ENCODE data around the gene HOXC6. TPM values are rescaled to one million over a fixed set of nuclear protein-coding genes. Genes with fewer than 3 reads are reported as not detected.

Gene HOXC6
- total and polyA plus RNA-seq, 10 of the 15 experiments (the other 5 are each of a cell fraction or from before 2014, with no cell fraction given), result 0.02 to 0.55 (median 0.45) TPM; not detected in 4

DNA sequence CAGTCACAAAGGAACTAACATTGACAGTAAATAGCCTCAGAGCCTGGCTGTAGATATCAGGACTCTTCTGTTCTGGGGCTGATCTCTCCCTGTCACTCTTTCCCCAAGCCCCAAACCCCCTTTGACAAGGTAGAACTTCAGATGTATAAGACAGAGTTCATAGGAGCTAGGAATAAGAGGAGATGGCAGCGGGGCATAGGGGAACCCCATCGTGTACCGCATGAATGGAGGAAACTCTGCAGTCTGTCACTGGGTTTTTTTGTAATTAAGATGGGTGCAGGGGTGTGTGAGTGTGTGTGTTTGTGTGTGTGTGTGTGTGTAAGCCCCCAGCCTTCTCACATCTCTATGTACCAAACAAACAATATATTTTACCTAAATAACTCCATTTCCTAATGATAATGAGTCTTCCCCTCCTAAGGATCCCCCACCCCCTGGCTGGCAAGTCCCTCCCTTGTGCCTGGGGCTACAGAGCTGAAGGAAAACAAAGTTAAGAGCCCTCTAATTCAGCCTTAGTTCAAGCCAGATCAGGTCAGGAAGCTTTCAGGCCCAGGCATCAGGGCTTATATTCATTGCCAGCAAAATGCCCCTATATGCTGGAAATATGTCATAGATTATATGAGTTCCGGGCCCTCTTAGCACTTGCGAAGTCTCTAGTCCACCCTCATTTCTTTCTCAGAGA is 16.3 kb downstream of the HOXC6 start:
- POLR2A ChIA-PET, result interaction anchor here (2.3 kb wide), 1 partner anchor 9 kb away, joined by 8 read pairs; the partner anchor contains the start of gene HOXC4
- WGBS (ENCODE audit: insufficient coverage, insufficient replicate concordance, low lambda C conversion rate, missing lambda C conversion rate), result 41% methylated on average over 5 of the region's 5 CpGs
- SMC1A ChIA-PET (ENCODE audit: uncharacterized antibody, unreplicated experiment), result interaction anchor here (1.2 to 1.9 kb wide), 4 partner anchors 9 to 172 kb away, joined by 3 to 5 read pairs (median 4); partner anchors contain the start of gene HOXC4

DNA sequence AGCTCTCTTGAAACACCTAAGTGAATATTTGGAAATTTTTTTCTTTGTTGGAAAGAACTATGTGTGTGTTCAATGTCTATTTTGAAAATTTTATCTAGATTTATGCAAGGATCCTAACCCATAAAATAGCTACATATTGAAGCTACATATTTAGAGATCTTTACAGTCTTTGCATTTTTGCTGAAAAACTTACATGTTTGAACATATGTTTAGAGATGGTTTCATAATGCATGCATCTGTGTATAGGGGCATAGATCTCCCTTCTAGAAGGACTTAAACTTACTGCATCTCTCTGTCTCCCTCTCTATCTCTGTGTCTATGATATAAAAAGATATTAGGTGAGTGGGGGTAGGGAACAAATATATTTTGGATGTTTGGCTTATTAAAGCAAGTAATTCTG is 17.2 kb downstream of the HOXC6 start:
- no peak overlapping the region for H3K4me3 ChIP-seq
- ChIA-PET SMC1A (ENCODE audit: uncharacterized antibody, unreplicated experiment) (interaction anchor here (0.7 to 1.9 kb wide), 5 partner anchors 8 to 171 kb away, joined by 3 to 5 read pairs (median 3); partner anchors contain the start of gene HOXC4), CTCF (interaction anchor here (1.0 to 4.5 kb wide), 6 partner anchors 8 to 156 kb away, joined by 3 to 16 read pairs (median 4); partner anchors contain the start of genes HOXC4 and HOXC5), RAD21 (ENCODE audit: unreplicated experiment) (interaction anchor here (0.8 to 2.3 kb wide), 5 partner anchors 8 to 143 kb away, joined by 3 to 10 read pairs (median 3); partner anchors contain the start of genes HOXC4, HOXC5 and SMUG1), POLR2A (no interaction called here)
- H3K4me2 ChIP-seq (ENCODE audit: control insufficient read depth, insufficient read depth), result no peak overlapping the region
- intact Hi-C loops (cut with micrococcal nuclease; ENCODE audit: unreplicated experiment), result no loop called here
- peaks cover 5 to 6% of the 10 kb centered on the region in 2 experiments; a peak in 3 of 4 replicates for H3K27me3 ChIP-seq (replicated peaks in 1 of 2; ENCODE audit: control insufficient read depth in 2 of 2, insufficient read depth in 2 of 2, low read length in 1 of 2)
- no peaks in the 10 kb centered on the region for H3K36me3 ChIP-seq (ENCODE audit: control insufficient read depth in 2 of 2, insufficient read depth in 2 of 2, low read length in 1 of 2)
- FAIRE-seq (no peak), DNase-seq (ENCODE audit: low read depth, low spot score) (no peak), ATAC-seq (no peak)
- H3K27ac ChIP-seq (ENCODE audit: control insufficient read depth, insufficient read depth), result no peak overlapping the region
- no peaks in the 10 kb centered on the region for H3K9me3 ChIP-seq (replicated peaks; ENCODE audit: control insufficient read depth, insufficient read depth, low read length)
- in situ Hi-C loops (cut with MboI), result no loop called here
- H3K79me2 ChIP-seq (ENCODE audit: control insufficient read depth, insufficient read depth, low read length), result no peaks in the 10 kb centered on the region
- H2AFZ ChIP-seq (ENCODE audit: control insufficient read depth, low read depth, low read length), result no peak overlapping the region
- H4K20me1 ChIP-seq (ENCODE audit: control insufficient read depth, insufficient read depth), result no peaks in the 10 kb centered on the region
- H3K9ac ChIP-seq (ENCODE audit: control insufficient read depth, insufficient read depth, low read length), result no peak overlapping the region
- peaks cover 4% of the 10 kb centered on the region; the same call in 1 of the 2 replicates for H3K4me1 ChIP-seq (ENCODE audit: control insufficient read depth, insufficient read depth, low read length)
- no TSS peak for BruUV-seq (replicated peaks)
- no peak for TF ChIP-seq NRF1 (conservative IDR thresholded peaks at IDR 0.05; ENCODE audit: low read depth, low read length)
- no peak for TF ChIP-seq SREBF1 (IDR thresholded peaks at IDR 0.05; ENCODE audit: low read length)
- no peak for TF ChIP-seq TBL1XR1 (IDR thresholded peaks at IDR 0.05; ENCODE audit: low read depth, low read length)
- no peak for TF ChIP-seq RAD21 (IDR thresholded peaks at IDR 0.05; ENCODE audit: insufficient read depth, low read depth, low read length)
- TF ChIP-seq BCL11A (IDR thresholded peaks at IDR 0.05; ENCODE audit: low read depth, low read length), result no peak
- TF ChIP-seq NR2C2 (IDR thresholded peaks at IDR 0.05; ENCODE audit: borderline replicate concordance, control insufficient read depth, insufficient read length, low read depth), result no peak
- no peak for TF ChIP-seq ETV6 (conservative IDR thresholded peaks at IDR 0.05 in 1 of 2, IDR thresholded peaks at IDR 0.05 in 1 of 2; ENCODE audit: borderline replicate concordance in 1 of 2, low read depth in 1 of 2)
- no peak for TF ChIP-seq KAT2A (conservative IDR thresholded peaks at IDR 0.05; ENCODE audit: control insufficient read depth, low read depth, low read length)
- no peak for TF ChIP-seq POU2F2 (IDR thresholded peaks at IDR 0.05; ENCODE audit: borderline replicate concordance, low read depth, low read length)
- no peak for TF ChIP-seq MTA3 (IDR thresholded peaks at IDR 0.05; ENCODE audit: borderline replicate concordance, low read length)
- TF ChIP-seq PRDM15 (CRISPR knock-in tag; IDR thresholded peaks at IDR 0.05), result no peak

More for the DNA sequence above, 16.3 kb downstream of the HOXC6 start:
- Histone ChIP-seq H3K4me2 (ENCODE audit: control insufficient read depth, insufficient read depth) (no peak overlapping the region), H3K79me2 (ENCODE audit: control insufficient read depth, insufficient read depth, low read length) (no peaks in the 10 kb centered on the region), H3K27me3 (replicated peaks in 1 of 2; ENCODE audit: control insufficient read depth in 2 of 2, insufficient read depth in 2 of 2, low read length in 1 of 2) (peaks cover 5 to 6% of the 10 kb centered on the region in 2 experiments; a peak in 3 of 4 replicates), H3K9me3 (replicated peaks; ENCODE audit: control insufficient read depth, insufficient read depth, low read length) (no peaks in the 10 kb centered on the region; the same call in 2 of the 3 replicates), H3K4me1 (ENCODE audit: control insufficient read depth, insufficient read depth, low read length) (no peaks in the 10 kb centered on the region), H3K36me3 (ENCODE audit: control insufficient read depth in 2 of 2, insufficient read depth in 2 of 2, low read length in 1 of 2) (no peaks in the 10 kb centered on the region), H3K4me3 (no peak overlapping the region), H4K20me1 (ENCODE audit: control insufficient read depth, insufficient read depth) (no peaks in the 10 kb centered on the region), H3K9ac (ENCODE audit: control insufficient read depth, insufficient read depth, low read length) (no peak overlapping the region), H3K27ac (ENCODE audit: control insufficient read depth, insufficient read depth) (no peak overlapping the region), H2AFZ (ENCODE audit: control insufficient read depth, low read depth, low read length) (no peak overlapping the region)
- in situ Hi-C loops (cut with MboI) (no loop called here), intact Hi-C loops (cut with micrococcal nuclease; ENCODE audit: unreplicated experiment) (no loop called here)
- ChIA-PET RAD21 (ENCODE audit: unreplicated experiment) (interaction anchor here (0.6 to 2.3 kb wide), 6 partner anchors 9 to 144 kb away, joined by 3 to 10 read pairs (median 3); partner anchors contain the start of genes HOXC4, HOXC5 and SMUG1), CTCF (interaction anchor here (1.4 to 4.5 kb wide), 5 partner anchors 9 to 22 kb away, joined by 3 to 16 read pairs (median 6); partner anchors contain the start of genes HOXC4 and HOXC5)
- no TSS peak for BruUV-seq (replicated peaks)
- no peak for DNase-seq (ENCODE audit: low read depth, low spot score)
- FAIRE-seq, result no peak
- TF ChIP-seq NBN (IDR thresholded peaks at IDR 0.05) (no peak), SIX5 (IDR thresholded peaks at IDR 0.05; ENCODE audit: low read depth, low read length, severe bottlenecking) (no peak), NFIC (IDR thresholded peaks at IDR 0.05; ENCODE audit: low read depth, low read length) (no peak)
- peak; percentile 81 for ATAC-seq

Measured in GM12878 (cell line).